NT2/D1 (cell line): ENCODE data around the gene LRRC8A.

ENCODE experiments used
- SUZ12 ChIP-seq: IDR thresholded peaks from 2 replicates; pipeline ENCODE4 v1.6.1; 2011; ENCODE audit not compliant: insufficient read length, insufficient read depth; ENCODE audit errors: extremely low read depth
- YY1 ChIP-seq: IDR thresholded peaks from 2 replicates; pipeline ENCODE4 v1.6.1; 2011; ENCODE audit not compliant: insufficient read length, insufficient read depth
- ZNF274 ChIP-seq: IDR thresholded peaks from 2 replicates; pipeline ENCODE4 v1.6.1; 2011; ENCODE audit warnings: mild to moderate bottlenecking, low read depth, low read length

GRCh38 chr9:128910906-128911305, 29.0 kb downstream of the LRRC8A start:
- TF ChIP-seq SUZ12 = no peak
- no peak for TF ChIP-seq YY1
- no peak for TF ChIP-seq ZNF274
